HEK293T (cell line): ENCODE data around the gene GPS1.

Experiments used
- CTCF ChIA-PET: fragments of 350-600 bp; formaldehyde crosslinking; extraction: SDS; loops from one replicate; lab custom pipeline; 2021; ENCODE audit warnings: antibody characterized with exemption, inconsistent platforms; lab: Yijun Ruan, JAX
- POLR2A ChIA-PET: fragments of 350-600 bp; formaldehyde crosslinking; extraction: SDS; loops from one replicate; lab custom pipeline; 2020; ENCODE audit warnings: antibody characterized with exemption, inconsistent platforms; lab: Yijun Ruan, JAX
- DNase-seq: peaks from one replicate; pipeline ENCODE4 v3.0.0; 2012; ENCODE audit warnings: mixed read lengths; ENCODE audit errors: extremely low spot score
- ARNT ChIP-seq: fragments of 450-650 bp; IDR thresholded peaks from 2 replicates; pipeline ENCODE4 v1.6.1; 2017; ENCODE audit warnings: mild to moderate bottlenecking
- BHLHE40 ChIP-seq: fragments of 450-650 bp; IDR thresholded peaks from 2 replicates; pipeline ENCODE4 v1.6.1; 2016; ENCODE audit warnings: mild to moderate bottlenecking, moderate library complexity, borderline replicate concordance
- CTBP1 ChIP-seq: fragments of 450-650 bp; IDR thresholded peaks from 2 replicates; pipeline ENCODE4 v1.6.1; 2016; ENCODE audit warnings: borderline replicate concordance
- ELF4 ChIP-seq: fragments of 450-650 bp; IDR thresholded peaks from 2 replicates; pipeline ENCODE4 v1.6.1; 2017; ENCODE audit warnings: antibody characterized with exemption
- FOXA1 ChIP-seq: fragments of 450-650 bp; IDR thresholded peaks from 2 replicates; pipeline ENCODE4 v1.6.1; 2016; ENCODE audit warnings: mild to moderate bottlenecking
- FOXK2 ChIP-seq: fragments of 450-650 bp; IDR thresholded peaks from 2 replicates; pipeline ENCODE4 v1.6.1; 2016; ENCODE audit warnings: mild to moderate bottlenecking
- FOXM1 ChIP-seq: fragments of 450-650 bp; IDR thresholded peaks from 2 replicates; pipeline ENCODE4 v1.6.1; 2017; ENCODE audit warnings: mild to moderate bottlenecking, borderline replicate concordance
- HDGF ChIP-seq: fragments of 450-650 bp; IDR thresholded peaks from 2 replicates; pipeline ENCODE4 v1.6.1; 2017; ENCODE audit warnings: antibody characterized with exemption, borderline replicate concordance
- L3MBTL2 ChIP-seq: fragments of 450-650 bp; conservative IDR thresholded peaks from 2 replicates; pipeline ENCODE4 v1.6.1; 2016; ENCODE audit warnings: mild to moderate bottlenecking
- LEF1 ChIP-seq: fragments of 450-650 bp; IDR thresholded peaks from 2 replicates; pipeline ENCODE4 v1.6.1; 2017; ENCODE audit warnings: mild to moderate bottlenecking, borderline replicate concordance
- NFRKB ChIP-seq: fragments of 450-650 bp; IDR thresholded peaks from 2 replicates; pipeline ENCODE4 v1.6.1; 2016; ENCODE audit warnings: mild to moderate bottlenecking, moderate library complexity
- SP1 ChIP-seq: fragments of 450-650 bp; IDR thresholded peaks from 2 replicates; pipeline ENCODE4 v1.6.1; 2017
- SUZ12 ChIP-seq: fragments of 450-650 bp; IDR thresholded peaks from 2 replicates; pipeline ENCODE4 v1.6.1; 2016; ENCODE audit warnings: mild to moderate bottlenecking
- TARDBP ChIP-seq: fragments of 450-650 bp; IDR thresholded peaks from 2 replicates; pipeline ENCODE4 v1.6.1; 2016
- ZNF384 ChIP-seq: fragments of 450-650 bp; IDR thresholded peaks from 2 replicates; pipeline ENCODE4 v1.6.1; 2016
- TF ChIP-seq, protein P1 (sequence below): fragments of 450-650 bp; IDR thresholded peaks from 2 replicates; pipeline ENCODE4 v1.6.1; 2016

The GPS1 gene

DNA sequence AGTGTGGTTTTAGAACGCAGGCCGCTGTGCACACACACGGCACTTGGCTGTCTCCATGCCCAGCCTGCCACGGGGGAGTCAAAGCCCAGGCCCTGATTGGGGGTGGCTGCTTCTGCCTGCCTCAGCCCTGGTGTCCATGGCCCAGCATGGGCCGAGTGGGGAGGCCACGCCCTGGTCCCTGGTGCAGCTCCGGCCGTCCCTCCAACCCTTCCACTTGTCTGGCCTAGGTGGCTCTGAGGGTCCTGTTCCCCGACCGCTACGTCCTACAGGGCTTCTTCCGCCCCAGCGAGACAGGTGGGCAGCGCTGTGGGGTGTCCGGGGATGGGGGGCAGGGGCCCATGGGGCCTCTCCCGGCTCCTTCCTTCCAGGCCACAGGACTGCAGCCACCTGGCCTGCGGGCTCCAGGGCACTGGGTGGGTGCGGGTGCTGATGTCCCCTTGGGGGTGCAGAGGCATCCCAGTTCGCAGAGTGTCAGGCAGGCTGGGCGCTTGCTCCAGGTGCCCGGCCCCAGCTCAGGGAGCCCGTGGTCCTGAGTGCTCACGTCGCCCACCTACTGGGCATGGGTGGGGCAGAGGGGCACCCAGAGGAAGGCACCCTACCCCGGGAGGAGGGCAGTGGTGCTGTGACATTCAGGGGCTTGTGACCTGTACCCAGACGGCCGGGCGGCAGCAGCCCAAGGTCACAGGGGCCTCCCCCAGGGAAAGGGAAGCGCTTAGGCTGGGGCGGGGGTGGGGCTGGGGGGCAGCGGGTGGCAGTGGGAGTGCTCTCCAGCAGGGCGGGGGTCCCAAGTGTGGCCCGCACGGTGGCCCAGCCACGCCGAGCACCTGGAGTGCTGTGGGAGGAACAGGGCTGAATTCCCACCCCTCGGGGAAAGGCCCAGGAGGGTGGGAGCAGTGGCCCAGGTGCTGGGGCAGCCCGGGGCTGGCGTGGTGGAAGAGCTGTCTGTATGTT is 40.8 kb upstream of the GPS1 start:
- no peak for DNase-seq
- CTCF ChIA-PET: no interaction called here
- POLR2A ChIA-PET: interaction anchor here (1.3 kb wide), 1 partner anchor 12 kb away, joined by 4 read pairs; the partner anchor contains the start of genes CENPX and LRRC45
- TF ChIP-seq NFRKB (no peak), ARNT (no peak), BHLHE40 (no peak), FOXM1 (no peak), ELF4 (no peak), ZNF384 (no peak), SUZ12 (no peak), CTBP1 (no peak), TARDBP (no peak), SP1 (no peak), LEF1 (no peak), L3MBTL2 (no peak), FOXK2 (no peak), HDGF (no peak)
- TF ChIP-seq, protein P1, sequence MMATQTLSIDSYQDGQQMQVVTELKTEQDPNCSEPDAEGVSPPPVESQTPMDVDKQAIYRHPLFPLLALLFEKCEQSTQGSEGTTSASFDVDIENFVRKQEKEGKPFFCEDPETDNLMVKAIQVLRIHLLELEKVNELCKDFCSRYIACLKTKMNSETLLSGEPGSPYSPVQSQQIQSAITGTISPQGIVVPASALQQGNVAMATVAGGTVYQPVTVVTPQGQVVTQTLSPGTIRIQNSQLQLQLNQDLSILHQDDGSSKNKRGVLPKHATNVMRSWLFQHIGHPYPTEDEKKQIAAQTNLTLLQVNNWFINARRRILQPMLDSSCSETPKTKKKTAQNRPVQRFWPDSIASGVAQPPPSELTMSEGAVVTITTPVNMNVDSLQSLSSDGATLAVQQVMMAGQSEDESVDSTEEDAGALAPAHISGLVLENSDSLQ: no peak

GRCh38 chr17:82011617-82012187 is 40.0 kb upstream of the GPS1 start:
- TF ChIP-seq FOXK2: no peak
- no peak for TF ChIP-seq NFRKB
- TF ChIP-seq FOXM1: no peak
- no peak for TF ChIP-seq LEF1
- TF ChIP-seq TARDBP: no peak
- CTCF ChIA-PET: no interaction called here

GRCh38 chr17:82012261-82012639 is 39.4 kb upstream of the GPS1 start:
- CTCF ChIA-PET: no interaction called here
- DNase-seq: no peak
- POLR2A ChIA-PET: interaction anchor here (1.5 kb wide), 1 partner anchor 11 kb away, joined by 4 read pairs; the partner anchor contains the start of genes CENPX and LRRC45
- TF ChIP-seq ARNT (no peak), FOXK2 (no peak), ELF4 (no peak), SUZ12 (no peak), L3MBTL2 (no peak), CTBP1 (no peak), HDGF (no peak), SP1 (no peak), TARDBP (no peak)

More at GRCh38 chr17:82011617-82012187, 40.0 kb upstream of the GPS1 start:
- DNase-seq: no peak
- POLR2A ChIA-PET: no interaction called here

GRCh38 chr17:82012640-82013295 is 38.9 kb upstream of the GPS1 start:
- TF ChIP-seq SUZ12: no peak
- TF ChIP-seq ZNF384: no peak
- no peak for TF ChIP-seq FOXA1
- ChIA-PET POLR2A (interaction anchor here (1.5 kb wide), 1 partner anchor 10 kb away, joined by 4 read pairs; the partner anchor contains the start of genes CENPX and LRRC45), CTCF (interaction anchor here (0.6 kb wide), 1 partner anchor 96 kb away, joined by 4 read pairs; no protein-coding TSS in a partner anchor)
- no peak for DNase-seq

DNA sequence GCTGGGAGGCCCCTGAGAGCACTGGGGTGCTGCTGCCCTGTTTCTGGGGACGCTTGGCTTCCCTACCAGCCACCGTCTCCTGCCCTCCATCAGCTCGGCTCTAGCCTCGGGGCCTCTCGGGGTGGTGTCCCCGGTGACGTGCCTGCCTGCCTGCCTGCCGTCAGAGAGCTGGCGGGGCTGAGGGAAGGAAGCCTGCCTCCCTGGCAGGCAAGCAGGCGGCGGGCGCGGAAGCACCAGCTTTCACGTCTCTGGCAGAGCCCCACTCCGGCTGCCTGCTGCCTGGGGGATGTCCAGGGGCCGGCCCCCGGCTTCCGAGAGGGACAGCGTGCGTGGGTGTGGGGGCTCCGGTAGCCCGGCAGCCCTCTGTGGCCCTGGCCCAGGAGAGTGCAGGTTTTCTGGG is 38.4 kb upstream of the GPS1 start:
- DNase-seq: no peak
- ChIA-PET POLR2A (interaction anchor here (1.5 kb wide), 1 partner anchor 9 kb away, joined by 4 read pairs; the partner anchor contains the start of genes CENPX and LRRC45), CTCF (interaction anchor here (0.6 kb wide), 1 partner anchor 95 kb away, joined by 4 read pairs; no protein-coding TSS in a partner anchor)
- TF ChIP-seq CTBP1 (no peak), FOXA1 (no peak), ELF4 (no peak), BHLHE40 (no peak), NFRKB (no peak), HDGF (no peak), FOXM1 (no peak), TARDBP (no peak), LEF1 (no peak), ARNT (no peak), ZNF384 (no peak), SP1 (no peak), FOXK2 (no peak)
- TF ChIP-seq, protein P1: no peak

DNA sequence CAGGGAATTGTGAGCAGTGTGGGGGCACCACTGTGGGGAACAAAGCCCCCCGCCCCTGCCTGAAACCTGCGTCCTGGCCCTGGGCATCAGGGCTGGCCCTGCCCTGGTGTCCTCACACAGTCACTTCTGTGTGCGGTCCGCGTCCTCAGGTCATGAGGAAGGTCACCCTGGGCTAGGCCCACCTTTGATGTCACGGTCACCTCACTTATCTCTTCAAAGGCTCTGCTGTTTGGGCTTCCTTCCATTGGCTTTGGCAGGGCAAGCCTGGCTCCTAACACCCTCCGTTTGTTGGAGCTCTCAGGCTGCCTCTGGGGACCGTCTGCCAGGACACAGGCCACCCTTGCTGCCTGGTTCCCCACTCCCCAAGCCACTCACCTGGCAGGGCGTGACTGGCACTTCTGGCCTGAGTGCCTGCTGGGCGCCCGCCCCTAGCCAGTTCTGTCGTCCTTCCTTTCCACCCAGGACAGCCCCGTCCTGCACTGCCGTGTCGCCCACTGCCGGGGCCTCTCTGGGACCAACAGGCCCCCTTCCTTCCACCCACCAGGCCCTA is 37.9 kb upstream of the GPS1 start:
- ChIA-PET POLR2A (interaction anchor here (1.5 kb wide), 1 partner anchor 9 kb away, joined by 4 read pairs; the partner anchor contains the start of genes CENPX and LRRC45), CTCF (no interaction called here)
- no peak for TF ChIP-seq SP1
- TF ChIP-seq LEF1: no peak
- TF ChIP-seq BHLHE40: no peak
- TF ChIP-seq, protein P1: no peak
- TF ChIP-seq FOXA1: no peak
- TF ChIP-seq SUZ12: no peak
- no peak for TF ChIP-seq HDGF
- no peak for TF ChIP-seq ELF4

More for the DNA sequence above, 37.9 kb upstream of the GPS1 start:
- no peak for DNase-seq
